ENCODE results near the gene MSRB3.

MSRB3 gene

GRCh38 chr12:65269603-65270002 lies 8.9 kb upstream of the MSRB3 start:
- H3K4me3 ChIP-seq (ENCODE audit: low read depth, low read length): no peak overlapping the region
- DNase-seq (ENCODE audit: low read depth, low spot score): no peak
- CTCF ChIA-PET: no interaction called here
- no peak for TF ChIP-seq CTCF (IDR thresholded peaks at IDR 0.05; ENCODE audit: insufficient read depth, low read length, missing control alignments)
- POLR2A ChIA-PET: no interaction called here

- no peak for TF ChIP-seq CTCF (IDR thresholded peaks at IDR 0.05; ENCODE audit: insufficient read depth, low read length, missing control alignments)
- H3K4me3 ChIP-seq (ENCODE audit: low read depth, low read length): no peak overlapping the region
- no peak for DNase-seq (ENCODE audit: low read depth, low spot score)
- ChIA-PET CTCF (no interaction called here), POLR2A (no interaction called here)
These were observed 3.7 kb upstream of the MSRB3 start for GRCh38 chr12:65274602-65275272.

- ChIA-PET POLR2A (no interaction called here), CTCF (interaction anchor here (1.4 kb wide), 1 partner anchor 41 kb away, joined by 3 read pairs; no protein-coding TSS in a partner anchor)
- TF ChIP-seq CTCF (IDR thresholded peaks at IDR 0.05; ENCODE audit: insufficient read depth, low read length, missing control alignments): no peak
- H3K4me3 ChIP-seq (ENCODE audit: low read depth, low read length): no peak overlapping the region
- DNase-seq (ENCODE audit: low read depth, low spot score): no peak
These were observed 2.9 kb upstream of the MSRB3 start for GRCh38 chr12:65275627-65276026.

GRCh38 chr12:65276916-65277530 lies 1.5 kb upstream of the MSRB3 start:
- ChIA-PET CTCF (interaction anchor here (1.4 kb wide), 1 partner anchor 43 kb away, joined by 3 read pairs; no protein-coding TSS in a partner anchor), POLR2A (no interaction called here)
- H3K4me3 ChIP-seq (ENCODE audit: low read depth, low read length): no peak overlapping the region
- DNase-seq (ENCODE audit: low read depth, low spot score): no peak
- TF ChIP-seq CTCF (IDR thresholded peaks at IDR 0.05; ENCODE audit: insufficient read depth, low read length, missing control alignments): no peak

GRCh38 chr12:65277994-65278575 lies 398 bp upstream of the MSRB3 start:
- TF ChIP-seq CTCF (IDR thresholded peaks at IDR 0.05; ENCODE audit: insufficient read depth, low read length, missing control alignments): no peak
- H3K4me3 ChIP-seq (ENCODE audit: low read depth, low read length): peak overlapping the region; percentile 90
- POLR2A ChIA-PET: interaction anchor here (1.4 kb wide), 1 partner anchor 109 kb away, joined by 3 read pairs; the partner anchor contains the start of gene LEMD3
- no peak for DNase-seq (ENCODE audit: low read depth, low spot score)
- CTCF ChIA-PET: interaction anchor here (0.6 kb wide), 1 partner anchor 580 kb away, joined by 3 read pairs; no protein-coding TSS in a partner anchor

All from AG04449 (cell line).